HL-60 (cell line): ENCODE data around the gene OR10H4.
A peak's percentile ranks its signal among the peaks of the same experiment; 100 is the strongest.

ENCODE experiments used
- CTCF ChIP-seq: IDR thresholded peaks from one replicate; pipeline ENCODE4 v1.5.1; 2011; ENCODE audit warnings: low read length, control low read depth, inconsistent platforms; ENCODE audit not compliant: insufficient read depth
- GABPA ChIP-seq: IDR thresholded peaks from 2 replicates; pipeline ENCODE4 v1.6.1; 2012; ENCODE audit warnings: low read depth
- POLR2AphosphoS5 ChIP-seq: IDR thresholded peaks from 2 replicates; pipeline ENCODE4 v1.6.1; 2012; ENCODE audit warnings: low read depth
- REST ChIP-seq: IDR thresholded peaks from 2 replicates; pipeline ENCODE4 v1.6.1; 2012; ENCODE audit warnings: low read depth; ENCODE audit not compliant: insufficient replicate concordance
- SPI1 ChIP-seq: IDR thresholded peaks from 2 replicates; pipeline ENCODE4 v1.6.1; 2012; ENCODE audit warnings: low read depth, mild to moderate bottlenecking, borderline replicate concordance

- no peak for TF ChIP-seq CTCF
- TF ChIP-seq POLR2AphosphoS5 = no peak
- no peak for TF ChIP-seq SPI1
- TF ChIP-seq REST = peak; percentile 94
- TF ChIP-seq GABPA = no peak
Observed at GRCh38 chr19:15962319-15962718, 13.5 kb downstream of the OR10H4 start.
